RCC 7860 (cell line): ENCODE data around the gene PDS5A.
"Not testable (repeated sequence)": the region's sequence is repeated elsewhere in the genome, so short reads cannot be mapped to it uniquely, and the experiment has no call there.

ENCODE experiments used
- DNase-seq: peaks from one replicate; pipeline ENCODE4 v3.0.0-alpha.2; 2015; ENCODE audit warnings: low spot score
- FAIRE-seq: peaks from 2 replicates; lab custom pipeline; 2012; peaks lifted over from hg19 to GRCh38; lab: Jason Lieb, UNC

PDS5A gene

DNA sequence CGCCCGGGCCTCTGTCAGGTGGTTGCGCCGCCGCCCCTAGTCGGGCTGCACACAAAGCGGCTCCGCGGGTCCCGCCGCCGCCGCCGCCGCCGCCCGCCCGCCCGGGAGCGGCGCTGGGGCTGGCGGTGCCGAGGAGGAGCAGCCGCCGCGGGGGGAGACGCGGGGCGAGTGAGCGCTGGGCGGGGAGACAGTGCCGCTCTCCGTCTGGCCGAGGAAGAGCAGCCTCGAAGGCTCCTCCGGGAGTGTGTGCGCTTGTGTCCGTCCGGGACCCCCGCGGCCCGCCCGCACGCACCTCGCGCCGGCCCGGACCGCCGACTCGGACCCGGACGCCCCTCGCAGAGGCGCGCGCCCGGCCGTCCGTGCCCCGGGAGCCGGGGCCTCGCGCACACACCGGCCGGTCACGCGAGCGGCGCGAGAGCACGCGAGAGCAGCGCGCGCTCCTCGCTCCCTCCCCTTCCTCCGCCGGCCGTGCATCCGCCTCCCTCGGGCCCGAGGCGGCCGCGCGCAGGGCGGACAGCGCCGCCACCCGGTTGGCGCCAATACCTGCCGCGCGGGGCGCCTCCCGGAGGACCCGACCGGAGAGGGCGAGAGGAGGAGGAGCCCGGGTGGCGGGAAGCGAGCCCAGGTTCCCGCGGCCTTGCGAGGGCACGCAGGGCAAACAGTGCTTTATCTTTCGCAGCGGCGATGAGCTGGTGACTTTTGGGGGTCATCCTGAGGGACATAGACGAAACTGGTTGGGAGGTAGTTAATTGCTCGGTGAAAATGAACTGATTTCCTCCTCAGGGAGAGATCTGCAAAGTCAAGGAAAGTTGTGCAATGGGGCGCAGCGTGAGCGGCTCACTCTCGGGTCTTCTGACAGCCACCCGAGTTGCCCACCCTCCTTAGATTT is at the start of gene PDS5A:
TSS of gene PDS5A (minus strand) at position 423 of the 889 bp plus-strand sequence. CDS start 1,334 bp downstream, outside the sequence.
- FAIRE-seq = no peak
- DNase-seq = peak; percentile 76

DNA sequence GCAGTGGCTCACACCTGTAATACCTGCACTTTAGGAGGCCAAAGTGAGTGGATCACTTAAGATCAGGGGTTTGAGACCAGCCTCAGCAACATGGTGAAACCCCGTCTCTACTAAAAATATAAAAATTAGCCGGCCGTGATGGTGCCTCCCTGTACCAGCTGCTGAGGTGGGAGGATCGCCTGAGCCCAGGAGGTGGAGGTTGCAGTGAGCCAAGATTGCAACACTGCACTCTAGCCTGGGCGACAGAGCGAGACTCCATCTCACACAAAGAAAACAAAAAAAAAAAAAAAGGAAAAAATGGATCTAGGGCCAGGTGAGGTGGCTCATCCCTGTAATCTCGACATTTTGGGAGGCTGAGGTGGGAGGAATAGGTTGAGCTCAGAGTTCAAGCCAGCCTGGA is 46.3 kb upstream of the PDS5A start:
- not testable (repeated sequence) for DNase-seq, FAIRE-seq

GRCh38 chr4:40021116-40021515 is 43.4 kb upstream of the PDS5A start:
- not testable (repeated sequence) for DNase-seq, FAIRE-seq

DNA sequence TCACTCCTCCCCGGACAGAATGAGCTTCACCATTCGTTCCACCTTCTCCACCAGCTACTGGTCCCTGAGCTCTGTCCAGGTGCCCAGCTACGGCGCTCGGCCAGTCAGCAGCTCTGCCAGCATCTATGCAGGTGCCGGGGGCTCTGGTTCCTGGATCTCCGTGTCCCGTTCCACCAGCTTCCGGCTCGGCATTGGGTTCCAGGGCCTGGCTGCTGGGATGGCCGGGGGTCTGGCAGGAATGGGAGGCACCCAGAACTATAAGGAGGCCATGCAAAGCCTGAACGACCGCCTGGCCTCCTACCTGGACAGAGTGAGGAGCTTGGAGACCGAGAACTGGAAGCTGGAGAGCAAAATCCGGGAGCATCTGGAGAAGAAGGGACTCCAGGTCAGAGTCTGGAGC is 42.5 kb upstream of the PDS5A start:
- FAIRE-seq = no peak

GRCh38 chr4:40016007-40016406 is 38.3 kb upstream of the PDS5A start:
- DNase-seq (no peak), FAIRE-seq (no peak)

More for the DNA sequence above, 42.5 kb upstream of the PDS5A start:
- DNase-seq = no peak

DNA sequence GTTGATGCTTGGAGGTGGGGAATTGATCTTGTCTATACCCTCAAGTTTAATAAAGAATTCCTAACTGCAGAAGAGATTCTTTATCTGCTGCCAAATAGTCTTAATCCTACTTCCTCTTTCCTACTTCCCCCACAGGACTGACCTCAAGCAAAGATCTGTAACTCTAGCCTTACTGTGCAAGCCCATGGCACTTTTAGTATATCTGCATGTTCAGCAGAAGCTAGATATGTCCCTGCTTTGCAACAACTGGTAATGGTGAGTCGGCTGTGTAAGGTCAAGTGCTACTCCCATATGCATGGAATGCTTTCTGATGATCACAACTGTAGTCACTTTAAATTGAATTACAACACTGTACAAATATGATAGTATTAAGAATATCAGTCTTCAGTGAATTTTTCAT is 26.3 kb upstream of the PDS5A start:
- DNase-seq = no peak
- FAIRE-seq = no peak

- FAIRE-seq (no peak), DNase-seq (no peak)
Observed at GRCh38 chr4:40000711-40001110, 23.0 kb upstream of the PDS5A start.

DNA sequence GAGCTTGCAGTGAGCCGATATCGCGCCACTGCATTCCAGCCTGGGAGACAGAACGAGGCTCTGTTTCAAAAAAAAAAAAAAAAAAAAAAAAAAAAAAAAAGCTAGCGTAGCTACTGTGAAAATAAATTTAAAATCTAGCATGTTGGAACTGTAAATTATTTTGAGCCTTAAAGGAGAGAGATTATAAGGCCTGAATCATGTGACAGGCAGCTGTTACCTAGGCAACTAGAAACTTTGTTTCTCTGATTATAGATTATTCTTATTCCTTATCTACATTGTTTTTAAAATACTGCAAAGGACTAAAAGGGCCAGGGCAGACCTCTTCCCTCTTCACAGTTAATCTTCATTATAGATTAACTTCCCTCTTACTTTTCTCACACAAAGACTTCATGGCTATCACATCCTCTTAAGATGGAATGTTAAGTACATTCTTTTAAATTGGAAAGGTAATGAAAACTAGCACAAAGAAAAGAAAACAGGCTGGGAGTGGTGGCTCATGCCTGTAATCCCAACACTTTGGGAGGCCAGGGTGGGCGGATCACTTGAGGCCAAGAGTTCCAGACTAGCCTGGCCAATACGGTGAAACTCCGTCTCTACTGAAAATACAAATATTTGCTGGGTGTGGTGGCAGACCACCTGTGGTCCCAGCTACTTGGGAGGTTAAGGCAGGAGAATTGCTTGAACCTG is 21.1 kb upstream of the PDS5A start:
- FAIRE-seq = no peak

GRCh38 chr4:39996811-39997210 is 19.1 kb upstream of the PDS5A start:
- DNase-seq (no peak), FAIRE-seq (no peak)

More for the DNA sequence above, 21.1 kb upstream of the PDS5A start:
- no peak for DNase-seq

- no peak for FAIRE-seq
- no peak for DNase-seq
Observed at GRCh38 chr4:39994406-39994805, 16.7 kb upstream of the PDS5A start.

- FAIRE-seq, DNase-seq: not testable (repeated sequence)
Observed at GRCh38 chr4:39989381-39989780, 11.7 kb upstream of the PDS5A start.

DNA sequence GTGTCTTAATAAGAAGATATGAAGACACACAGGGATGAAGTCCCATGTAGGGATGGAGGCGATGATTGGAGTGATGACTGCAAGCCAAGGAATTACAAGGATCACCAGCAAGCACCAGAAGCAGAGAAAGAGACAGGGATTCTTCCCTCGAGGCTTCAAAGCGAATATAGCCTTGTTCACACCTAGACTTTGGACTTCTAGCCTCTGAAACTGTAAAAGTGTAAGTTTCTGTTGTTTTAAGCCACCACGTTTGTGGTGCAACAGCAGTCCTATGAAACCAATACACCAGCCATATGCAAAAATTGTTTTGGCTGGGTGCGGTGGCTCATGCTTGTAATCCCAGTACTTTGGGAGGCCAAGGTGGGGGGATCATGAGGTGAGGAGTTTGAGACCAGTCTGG is 9.8 kb upstream of the PDS5A start:
- FAIRE-seq (no peak), DNase-seq (no peak)

GRCh38 chr4:39978904-39979303 is 1.2 kb upstream of the PDS5A start:
- DNase-seq (no peak), FAIRE-seq (no peak)

- DNase-seq (no peak), FAIRE-seq (peak; percentile 58)
Observed at GRCh38 chr4:39978378-39978775, 666 bp upstream of the PDS5A start.

DNA sequence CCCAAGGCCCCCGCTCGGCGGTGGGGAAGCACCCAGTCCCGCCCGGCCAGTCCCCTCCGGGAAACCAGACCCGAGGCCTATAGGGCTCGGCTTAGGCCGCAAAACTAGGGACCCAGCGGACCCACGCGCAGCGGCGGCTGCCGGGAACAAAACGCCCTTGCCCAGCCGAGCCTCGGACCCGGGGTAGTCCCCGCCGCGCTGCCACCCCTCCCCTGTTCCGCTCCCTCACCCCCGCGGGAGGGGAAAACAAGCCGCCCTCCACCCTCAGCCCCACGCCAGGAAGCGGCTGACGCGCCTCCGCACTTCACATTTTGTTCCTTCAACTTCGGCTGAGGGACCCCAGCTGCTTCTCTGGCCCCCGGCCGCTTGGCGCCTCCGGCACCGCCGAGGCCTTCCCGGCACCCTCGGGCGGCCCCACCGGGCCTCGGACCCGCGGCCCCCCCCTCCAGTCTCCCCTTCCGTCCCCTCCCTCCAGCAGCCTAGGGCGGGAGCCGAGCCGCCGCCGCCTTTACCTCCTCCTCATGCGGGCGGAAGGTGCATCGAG is 694 bp downstream of the PDS5A start:
- DNase-seq = no peak
- FAIRE-seq = no peak

GRCh38 chr4:39976141-39976944 is 1.4 kb downstream of the PDS5A start:
- peak; percentile 69 for DNase-seq
- FAIRE-seq = peak; percentile 62

GRCh38 chr4:39975488-39976089 is 2.1 kb downstream of the PDS5A start:
- no peak for DNase-seq
- FAIRE-seq = no peak

DNA sequence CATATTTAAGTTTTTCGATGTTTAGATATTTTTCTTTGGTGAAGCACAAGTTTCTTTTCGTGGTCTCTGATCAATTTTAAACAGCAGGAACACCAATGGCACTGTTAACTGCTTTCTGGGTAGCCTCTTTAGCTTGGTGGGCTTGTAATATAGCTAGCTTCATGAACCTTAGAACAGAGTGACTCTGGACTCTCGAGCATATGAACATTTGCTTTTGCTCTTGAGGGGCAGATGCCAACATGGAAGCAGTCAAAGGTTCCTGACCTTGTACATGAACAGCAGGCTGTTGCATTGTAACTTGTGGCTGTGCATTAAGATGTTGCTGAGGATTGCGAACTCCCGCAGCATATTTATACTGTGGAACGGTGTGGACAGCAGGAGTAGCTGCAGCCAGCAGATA is 4.7 kb downstream of the PDS5A start:
- FAIRE-seq, DNase-seq: not testable (repeated sequence)

DNA sequence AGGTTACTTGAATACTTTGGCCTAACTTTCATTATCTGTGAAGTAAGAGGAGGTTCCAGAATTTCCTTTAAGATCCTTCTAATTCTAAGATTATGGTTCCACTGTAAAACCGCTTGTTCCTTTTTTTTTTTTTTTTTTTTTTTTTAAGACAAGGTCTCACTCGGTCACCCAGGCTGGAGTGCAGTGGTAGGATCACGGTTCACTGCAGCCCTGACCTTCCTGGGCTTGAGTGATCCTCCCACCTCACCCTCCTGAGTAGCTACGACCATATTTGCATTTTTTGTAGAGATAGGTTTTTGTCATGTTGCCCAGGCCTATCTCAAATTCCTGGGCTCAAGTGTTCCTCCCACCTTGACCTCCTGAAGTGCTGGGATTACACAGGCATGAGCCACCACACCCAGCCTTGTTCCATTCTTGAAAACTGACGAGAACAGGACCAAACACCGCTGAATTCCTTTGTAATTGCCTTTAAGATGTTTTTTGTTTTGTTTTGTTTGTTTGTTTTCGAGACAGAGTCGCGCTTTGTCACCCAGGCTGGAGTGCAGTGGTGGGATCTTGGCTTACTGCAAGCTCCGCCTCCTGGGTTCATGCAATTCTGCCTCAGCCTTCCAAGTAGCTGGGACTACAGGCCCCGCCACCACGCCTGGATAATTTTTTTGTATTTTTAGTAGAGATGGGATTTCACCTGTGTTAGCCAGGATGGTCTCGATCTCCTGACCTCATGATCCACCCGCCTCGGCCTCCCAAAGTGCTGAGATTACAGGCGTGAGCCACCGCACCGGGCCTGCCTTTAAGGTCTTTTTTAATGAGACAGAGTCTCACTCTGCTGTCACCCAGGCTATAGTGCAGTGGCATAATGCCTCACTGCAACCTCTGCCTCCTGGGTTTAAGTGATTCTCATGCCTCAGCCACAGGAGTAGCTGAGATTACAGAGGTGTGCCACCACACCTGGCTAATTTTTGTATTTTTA is 6.8 kb downstream of the PDS5A start:
- FAIRE-seq = peak; percentile 95
- DNase-seq = peak; percentile 92
